SK-N-SH (cell line): Measurements from ENCODE around the gene SF3B4. TPM values are rescaled to one million over a fixed set of nuclear protein-coding genes. Genes with fewer than 3 reads are reported as not detected.

Source experiments
- CTCF ChIA-PET: fragments of 300-600, 350-600 bp; formaldehyde crosslinking; extraction: SDS; loops from one replicate; lab custom pipeline; 2021; lab: Yijun Ruan, JAX
- POLR2A ChIA-PET: fragments of 350-600 bp; sonication (Branson Sonifier 250); formaldehyde crosslinking; extraction: SDS; loops from one replicate; lab custom pipeline; 2020; ENCODE audit warnings: antibody characterized with exemption, inconsistent platforms; lab: Yijun Ruan, JAX
- DNase-seq: peaks from one replicate; pipeline ENCODE4 v3.0.0; 2012
- H2AFZ ChIP-seq: fragments of 200-600 bp; sonication (generic); 2 replicates; pipeline ENCODE4 v1.8.1; 2016; ENCODE audit warnings: antibody characterized with exemption, mild to moderate bottlenecking, low read depth
- H3F3A ChIP-seq: fragments of 200-600 bp; sonication (generic); replicated peaks from 2 replicates; pipeline ENCODE3; 2016; ENCODE audit warnings: antibody characterized with exemption, mild to moderate bottlenecking; ENCODE audit not compliant: insufficient read depth
- H3K27ac ChIP-seq, 2 experiments: fragments of 200-500 bp in 1 of 2; fragments of 200-600 bp in 1 of 2; sonication (Bioruptor generic) in 1 of 2; sonication (generic), shearing (Covaris generic) in 1 of 2; 2 replicates each; pipeline versions ENCODE4 v1.5.1 to v1.6.1; 2014 to 2016; ENCODE audit warnings: low read depth in 2 of 2, inconsistent platforms in 1 of 2, low read length in 1 of 2, mild to moderate bottlenecking in 1 of 2, mixed read lengths in 1 of 2
- H3K27me3 ChIP-seq: fragments of 200-600 bp; sonication (generic), shearing (Covaris generic); 2 replicates; pipeline ENCODE4 v1.6.1; 2016; ENCODE audit warnings: mixed run types; ENCODE audit not compliant: insufficient read depth
- H3K36me3 ChIP-seq, 2 experiments: fragments of 200-500 bp in 1 of 2; fragments of 200-600 bp in 1 of 2; sonication (Bioruptor generic) in 1 of 2; sonication (generic) in 1 of 2; replicated peaks in 1 of 2; 2 replicates each; pipeline versions ENCODE3 to v1.5.1; 2014 to 2016; ENCODE audit warnings: low read length in 1 of 2, mild to moderate bottlenecking in 1 of 2; ENCODE audit not compliant: insufficient read depth in 2 of 2, control insufficient read depth in 1 of 2
- H3K4me1 ChIP-seq, 2 experiments: fragments of 200-500 bp in 1 of 2; fragments of 200-600 bp in 1 of 2; sonication (Bioruptor generic) in 1 of 2; sonication (generic), shearing (Covaris generic) in 1 of 2; 2 replicates each; pipeline versions ENCODE4 v1.5.1 to v1.6.1; 2014 to 2016; ENCODE audit warnings: low read depth in 1 of 2, low read length in 1 of 2, mixed run types in 1 of 2; ENCODE audit not compliant: insufficient read depth in 2 of 2, control insufficient read depth in 1 of 2
- H3K4me2 ChIP-seq: fragments of 200-600 bp; sonication (generic), shearing (Covaris generic); 2 replicates; pipeline ENCODE4 v1.6.1; 2017; ENCODE audit warnings: mixed run types
- H3K4me3 ChIP-seq, 2 experiments: fragments of 200-500 bp in 1 of 2; fragments of 200-600 bp in 1 of 2; sonication (Bioruptor generic) in 1 of 2; sonication (generic), shearing (Covaris generic) in 1 of 2; 2 replicates each; pipeline versions ENCODE4 v1.5.1 to v1.8.1; 2014 to 2016; ENCODE audit warnings: low read depth in 2 of 2, inconsistent platforms in 1 of 2, low read length in 1 of 2, mild to moderate bottlenecking in 1 of 2, mixed read lengths in 1 of 2, moderate library complexity in 1 of 2
- H3K79me2 ChIP-seq: fragments of 200-600 bp; sonication (generic); 2 replicates; pipeline ENCODE4 v1.8.1; 2017; ENCODE audit warnings: mild to moderate bottlenecking; ENCODE audit not compliant: insufficient read depth
- H3K9ac ChIP-seq: fragments of 200-600 bp; sonication (generic); 2 replicates; pipeline ENCODE4 v1.6.1; 2017; ENCODE audit warnings: mixed run types
- H3K9me2 ChIP-seq: fragments of 200-600 bp; sonication (generic); 2 replicates; pipeline ENCODE4 v1.6.1; 2017; ENCODE audit warnings: mixed run types
- H3K9me3 ChIP-seq: fragments of 200-600 bp; sonication (generic); 2 replicates; pipeline ENCODE4 v1.6.1; 2017; ENCODE audit warnings: mixed run types, mild to moderate bottlenecking, moderate library complexity
- H4K20me1 ChIP-seq: fragments of 200-600 bp; sonication (generic); 2 replicates; pipeline ENCODE4 v1.6.1; 2017; ENCODE audit warnings: mild to moderate bottlenecking, mixed run types; ENCODE audit not compliant: insufficient read depth
- FOSL2 ChIP-seq: IDR thresholded peaks from 2 replicates; pipeline ENCODE4 v1.4.0; 2012; ENCODE audit warnings: low read depth, mild to moderate bottlenecking, moderate library complexity, borderline replicate concordance
- FOXM1 ChIP-seq: IDR thresholded peaks from 2 replicates; pipeline ENCODE4 v1.4.0; 2012; ENCODE audit warnings: low read depth, mild to moderate bottlenecking
- JUND ChIP-seq: IDR thresholded peaks from 2 replicates; pipeline ENCODE4 v1.4.0; 2012
- MXI1 ChIP-seq: IDR thresholded peaks from 2 replicates; pipeline ENCODE4 v1.6.1; 2012; ENCODE audit warnings: mild to moderate bottlenecking, low read depth, low read length, improper control_type of control experiment
- RFX5 ChIP-seq: IDR thresholded peaks from 2 replicates; pipeline ENCODE4 v1.6.1; 2012; ENCODE audit warnings: mild to moderate bottlenecking, improper control_type of control experiment, low read length
- SMC3 ChIP-seq: IDR thresholded peaks from 2 replicates; pipeline ENCODE4 v1.6.1; 2012; ENCODE audit warnings: low read depth, low read length, improper control_type of control experiment
- TCF12 ChIP-seq: IDR thresholded peaks from 2 replicates; pipeline ENCODE4 v1.4.0; 2012
- TEAD4 ChIP-seq: IDR thresholded peaks from 2 replicates; pipeline ENCODE4 v1.4.0; 2012; ENCODE audit warnings: mild to moderate bottlenecking, borderline replicate concordance; ENCODE audit not compliant: insufficient read depth
- WGBS: methylation state at CpG from one replicate; pipeline ENCODE4 v1.1.6; 2017; ENCODE audit warnings: low lambda C conversion rate; 5-methylcytosine and 5-hydroxymethylcytosine counted together
- polyA plus RNA-seq, 3 experiments: library from polyadenylated mRNA; depleted of rRNA; stranded (reverse); fragments of >200 nt; gene quantifications; 2 replicates each; pipeline ENCODE4 v1.2.3, GENCODE V29; 2012
- TF ChIP-seq, protein P1 (sequence below): IDR thresholded peaks from 2 replicates; pipeline ENCODE4 v1.4.0; 2012; ENCODE audit warnings: low read depth, borderline replicate concordance
- TF ChIP-seq, protein P2 (sequence below): fragments of 150-350 bp; IDR thresholded peaks from 2 replicates; pipeline ENCODE4 v1.6.1; 2016; ENCODE audit warnings: mild to moderate bottlenecking, low read depth, low read length
- TF ChIP-seq, protein P3 (sequence below): fragments of 150-350 bp; IDR thresholded peaks from 2 replicates; pipeline ENCODE4 v1.6.1; 2017; ENCODE audit warnings: antibody characterized with exemption, low read length, low read depth, borderline replicate concordance

SF3B4 gene
- polyA plus RNA-seq, 1 of the 3 experiments (the other 2 are of a cell fraction) = 54.3 TPM

DNA sequence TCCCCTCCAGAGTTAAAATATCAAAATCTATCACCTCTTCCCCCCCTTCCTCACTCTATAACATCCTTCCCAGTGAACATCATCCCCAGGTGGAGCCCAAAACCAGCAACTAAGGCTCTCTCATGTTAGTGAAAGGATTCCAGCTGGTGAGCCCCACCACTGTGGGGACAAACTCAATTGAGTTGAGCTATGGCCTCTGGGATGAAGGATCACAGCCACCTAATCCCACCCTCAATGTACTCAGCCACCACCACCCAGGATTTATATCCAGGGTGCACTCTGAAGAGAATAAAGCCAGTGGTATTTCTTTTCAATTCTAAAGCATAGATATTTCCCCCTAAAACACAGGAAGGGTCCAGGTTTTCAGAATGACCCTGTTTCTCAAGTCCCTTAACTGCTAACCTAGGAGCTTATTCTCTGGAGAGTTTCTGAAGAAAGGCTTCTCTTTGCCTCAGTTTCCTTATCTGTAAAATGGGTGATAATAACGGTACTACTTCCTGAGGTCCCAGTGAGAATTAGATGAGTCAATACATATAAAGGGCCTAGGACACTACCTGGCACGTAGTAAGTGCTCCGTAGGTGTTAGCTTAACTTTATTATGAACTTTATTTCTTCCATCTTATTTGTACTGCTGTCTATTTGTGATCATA lies 43.9 kb downstream of the SF3B4 start:
- DNase-seq = no peak
- Histone ChIP-seq H3K4me1 (peaks cover 8 to 19% of the 10 kb centered on the region in 2 experiments; a peak in 3 of 4 replicates), H3K9me2 (no peaks in the 10 kb centered on the region), H2AFZ (no peak overlapping the region), H3K36me3 (no peaks in the 10 kb centered on the region), H4K20me1 (peaks cover 20% of the 10 kb centered on the region; the same call in 1 of the 2 replicates), H3K9ac (peak overlapping the region; percentile 95; the same call in 1 of the 2 replicates)
- TF ChIP-seq FOXM1 = no peak
- TF ChIP-seq, all 33 proteins: peak for 0
- WGBS = 80% methylated on average over 3 of the region's 3 CpGs
- peak overlapping the region; percentile 73 to 88; a peak in 2 of 4 replicates for H3K4me3 ChIP-seq
- peaks cover 30% of the 10 kb centered on the region for H3K79me2 ChIP-seq
- peaks cover 39% of the 10 kb centered on the region for H3F3A ChIP-seq
- no peaks in the 10 kb centered on the region for H3K9me3 ChIP-seq
- peak overlapping the region; percentile 72 for H3K4me2 ChIP-seq
- ChIA-PET POLR2A (no interaction called here), CTCF (interaction anchor here (0.7 kb wide), 1 partner anchor 124 kb away, joined by 3 read pairs; no protein-coding TSS in a partner anchor)
- H3K27me3 ChIP-seq = no peaks in the 10 kb centered on the region
- peak overlapping the region; percentile 97 to 98; a peak in 3 of 4 replicates for H3K27ac ChIP-seq

DNA sequence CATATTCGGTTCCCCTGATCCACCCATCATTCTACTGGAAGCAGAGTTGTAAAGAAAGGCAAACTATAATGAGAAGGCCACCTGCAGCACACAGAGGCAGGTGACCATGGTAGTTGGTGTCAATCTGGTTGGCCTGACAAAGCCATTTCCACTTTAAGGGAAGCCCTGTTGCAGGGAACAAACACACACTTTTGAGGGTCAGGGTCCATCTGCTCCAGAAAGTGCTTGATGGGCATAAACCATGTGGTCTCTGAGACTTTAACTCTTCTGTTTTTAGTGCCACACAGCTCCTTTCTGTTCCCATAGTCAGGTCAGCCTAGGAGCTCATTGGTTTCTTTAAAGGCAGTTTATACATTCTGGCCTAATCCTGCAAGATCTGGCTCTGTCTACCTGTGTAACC lies 45.7 kb downstream of the SF3B4 start:
- Histone ChIP-seq H4K20me1 (peaks cover 20% of the 10 kb centered on the region; the same call in 1 of the 2 replicates), H3K9me3 (no peaks in the 10 kb centered on the region)
- no peak for DNase-seq
- TF ChIP-seq, protein P1, sequence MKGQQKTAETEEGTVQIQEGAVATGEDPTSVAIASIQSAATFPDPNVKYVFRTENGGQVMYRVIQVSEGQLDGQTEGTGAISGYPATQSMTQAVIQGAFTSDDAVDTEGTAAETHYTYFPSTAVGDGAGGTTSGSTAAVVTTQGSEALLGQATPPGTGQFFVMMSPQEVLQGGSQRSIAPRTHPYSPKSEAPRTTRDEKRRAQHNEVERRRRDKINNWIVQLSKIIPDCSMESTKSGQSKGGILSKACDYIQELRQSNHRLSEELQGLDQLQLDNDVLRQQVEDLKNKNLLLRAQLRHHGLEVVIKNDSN = no peak
- TF ChIP-seq TEAD4 = no peak
- TF ChIP-seq TCF12 = no peak
- TF ChIP-seq, protein P2, sequence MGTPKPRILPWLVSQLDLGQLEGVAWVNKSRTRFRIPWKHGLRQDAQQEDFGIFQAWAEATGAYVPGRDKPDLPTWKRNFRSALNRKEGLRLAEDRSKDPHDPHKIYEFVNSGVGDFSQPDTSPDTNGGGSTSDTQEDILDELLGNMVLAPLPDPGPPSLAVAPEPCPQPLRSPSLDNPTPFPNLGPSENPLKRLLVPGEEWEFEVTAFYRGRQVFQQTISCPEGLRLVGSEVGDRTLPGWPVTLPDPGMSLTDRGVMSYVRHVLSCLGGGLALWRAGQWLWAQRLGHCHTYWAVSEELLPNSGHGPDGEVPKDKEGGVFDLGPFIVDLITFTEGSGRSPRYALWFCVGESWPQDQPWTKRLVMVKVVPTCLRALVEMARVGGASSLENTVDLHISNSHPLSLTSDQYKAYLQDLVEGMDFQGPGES = no peak
- no peak for TF ChIP-seq MXI1
- no peak for TF ChIP-seq RFX5
- no peak for TF ChIP-seq SMC3
- TF ChIP-seq FOSL2 = no peak
- TF ChIP-seq, protein P3, sequence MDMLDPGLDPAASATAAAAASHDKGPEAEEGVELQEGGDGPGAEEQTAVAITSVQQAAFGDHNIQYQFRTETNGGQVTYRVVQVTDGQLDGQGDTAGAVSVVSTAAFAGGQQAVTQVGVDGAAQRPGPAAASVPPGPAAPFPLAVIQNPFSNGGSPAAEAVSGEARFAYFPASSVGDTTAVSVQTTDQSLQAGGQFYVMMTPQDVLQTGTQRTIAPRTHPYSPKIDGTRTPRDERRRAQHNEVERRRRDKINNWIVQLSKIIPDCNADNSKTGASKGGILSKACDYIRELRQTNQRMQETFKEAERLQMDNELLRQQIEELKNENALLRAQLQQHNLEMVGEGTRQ = no peak
- no peak for TF ChIP-seq JUND
- TF ChIP-seq, all 33 proteins: peak for 0
- Histone ChIP-seq H3K9ac (no peak overlapping the region), H3K27me3 (no peaks in the 10 kb centered on the region), H3K36me3 (no peaks in the 10 kb centered on the region), H3K4me3 (no peak overlapping the region), H3K4me1 (peaks cover 8 to 19% of the 10 kb centered on the region in 2 experiments; a peak in 3 of 4 replicates), H3K9me2 (no peaks in the 10 kb centered on the region), H2AFZ (no peak overlapping the region), H3K4me2 (no peak overlapping the region), H3K79me2 (peaks cover 30% of the 10 kb centered on the region), H3K27ac (no peak overlapping the region), H3F3A (peaks cover 23% of the 10 kb centered on the region)
- ChIA-PET CTCF (no interaction called here), POLR2A (no interaction called here)
- 63% methylated on average over 1 of the region's 1 CpG for WGBS
